K562 (cell line): ENCODE measurements around the gene CYB5B. TPM values are rescaled to one million over a fixed set of nuclear protein-coding genes. Genes with fewer than 3 reads are reported as not detected.
A peak's percentile ranks its signal among the peaks of the same experiment; 100 is the strongest.

Experiments used
- ADNP ChIP-seq: fragments of 200-800 bp; sonication (Bioruptor generic); IDR thresholded peaks from 2 replicates; pipeline ENCODE4 v1.6.1; 2016; ENCODE audit warnings: missing genetic modification characterization, missing compliant biosample characterization
- CBFA2T3 ChIP-seq: fragments of 450-650 bp; IDR thresholded peaks from 2 replicates; pipeline ENCODE4 v1.6.1; 2017
- EP300 ChIP-seq: IDR thresholded peaks from 2 replicates; pipeline ENCODE4 v1.6.1; 2012; ENCODE audit warnings: low read length, improper control_type of control experiment
- ERF ChIP-seq: fragments of 450-650 bp; formaldehyde crosslinking; IDR thresholded peaks from 2 replicates; pipeline ENCODE4 v1.4.0; 2020; ENCODE audit warnings: mild to moderate bottlenecking, mixed read lengths
- HDAC1 ChIP-seq, 2 experiments: fragments of 450-650 bp; IDR thresholded peaks; 2 replicates each; pipeline ENCODE4 v1.6.1; 2016 to 2017; ENCODE audit warnings: inconsistent platforms in 1 of 2, mild to moderate bottlenecking in 1 of 2, moderate library complexity in 1 of 2
- HNRNPK ChIP-seq: fragments of 200-400 bp; formaldehyde crosslinking; IDR thresholded peaks from one replicate; pipeline ENCODE4 v1.6.1; 2018; ENCODE audit warnings: mild to moderate bottlenecking, low read depth, low read length; ENCODE audit not compliant: poor library complexity, severe bottlenecking
- MCM2 ChIP-seq: fragments of 450-650 bp; IDR thresholded peaks from 2 replicates; pipeline ENCODE4 v1.6.1; 2017; ENCODE audit warnings: low read depth, mild to moderate bottlenecking
- PHTF2 ChIP-seq: fragments of 250-450 bp; sonication (Bioruptor Pico); IDR thresholded peaks from 2 replicates; pipeline ENCODE4 v1.5.0; 2021; ENCODE audit warnings: mild to moderate bottlenecking
- SMARCA5 ChIP-seq: fragments of 450-650 bp; IDR thresholded peaks from 2 replicates; pipeline ENCODE4 v1.6.1; 2016
- TEAD4 ChIP-seq, 2 experiments: sonication (generic) in 1 of 2; formaldehyde crosslinking in 1 of 2; IDR thresholded peaks; 2 replicates each; pipeline versions ENCODE4 v1.6.1 to v1.8.0; 2012 to 2022; ENCODE audit warnings: borderline replicate concordance in 1 of 2, inconsistent platforms in 1 of 2, low read length in 1 of 2, mild to moderate bottlenecking in 1 of 2, missing genetic modification reagents in 1 of 2
- polyA plus RNA-seq, 8 experiments: library from polyadenylated mRNA; depleted of rRNA in 4 of 8; stranded (reverse) in 5 of 8; unstranded in 3 of 8; fragments of >200 nt; fragmentation: Nextera tagmentation in 2 of 8; fragmentation: Illumina TruSeq in 1 of 8; extraction: Ambion mirVana in 2 of 8; extraction: Trizol in 1 of 8; gene quantifications; 2 replicates each; pipeline versions ENCODE4 v1.2.1 to v1.2.3, GENCODE V29; 2011 to 2014; ENCODE audit warnings: inconsistent platforms in 1 of 8, missing spikeins in 1 of 8
- total RNA-seq, 7 experiments: library from RNA; depleted of rRNA in 6 of 7; stranded (reverse); fragments of >200 nt in 6 of 7; fragmentation: Illumina TruSeq in 2 of 7; extraction: Trizol in 2 of 7; gene quantifications; 2 replicates each; pipeline versions ENCODE4 v1.2.1 to v1.2.3, GENCODE V29; 2011 to 2021; ENCODE audit warnings: low replicate concordance in 1 of 7
- TF ChIP-seq, protein P1 (sequence below), 3 experiments: IDR thresholded peaks in 2 of 3; conservative IDR thresholded peaks in 1 of 3; 2 replicates each; pipeline ENCODE4 v1.5.1; 2011 to 2012; ENCODE audit warnings: low read length in 3 of 3, mild to moderate bottlenecking in 3 of 3, control low read depth in 2 of 3, improper control_type of control experiment in 1 of 3, inconsistent platforms in 1 of 3, low read depth in 1 of 3, mixed read lengths in 1 of 3, moderate library complexity in 1 of 3; ENCODE audit not compliant: insufficient read depth in 2 of 3
- TF ChIP-seq, protein P2 (sequence below): fragments of 250-450 bp; sonication (Bioruptor Pico); IDR thresholded peaks from 2 replicates; pipeline ENCODE4 v1.9.0; 2021; ENCODE audit warnings: mild to moderate bottlenecking, inconsistent platforms
- TF ChIP-seq, protein P3 (sequence below), 2 experiments: fragments of 450-650 bp; IDR thresholded peaks; 2 replicates each; pipeline ENCODE4 v1.6.1; 2018; ENCODE audit warnings: mild to moderate bottlenecking in 2 of 2, low read depth in 1 of 2; ENCODE audit not compliant: partially characterized antibody in 2 of 2

The CYB5B gene
- total and polyA plus RNA-seq, 9 of the 15 experiments (the other 6 are each of a cell fraction or from before 2014, with no cell fraction given) = 29.9 to 274 (median 136) TPM

DNA sequence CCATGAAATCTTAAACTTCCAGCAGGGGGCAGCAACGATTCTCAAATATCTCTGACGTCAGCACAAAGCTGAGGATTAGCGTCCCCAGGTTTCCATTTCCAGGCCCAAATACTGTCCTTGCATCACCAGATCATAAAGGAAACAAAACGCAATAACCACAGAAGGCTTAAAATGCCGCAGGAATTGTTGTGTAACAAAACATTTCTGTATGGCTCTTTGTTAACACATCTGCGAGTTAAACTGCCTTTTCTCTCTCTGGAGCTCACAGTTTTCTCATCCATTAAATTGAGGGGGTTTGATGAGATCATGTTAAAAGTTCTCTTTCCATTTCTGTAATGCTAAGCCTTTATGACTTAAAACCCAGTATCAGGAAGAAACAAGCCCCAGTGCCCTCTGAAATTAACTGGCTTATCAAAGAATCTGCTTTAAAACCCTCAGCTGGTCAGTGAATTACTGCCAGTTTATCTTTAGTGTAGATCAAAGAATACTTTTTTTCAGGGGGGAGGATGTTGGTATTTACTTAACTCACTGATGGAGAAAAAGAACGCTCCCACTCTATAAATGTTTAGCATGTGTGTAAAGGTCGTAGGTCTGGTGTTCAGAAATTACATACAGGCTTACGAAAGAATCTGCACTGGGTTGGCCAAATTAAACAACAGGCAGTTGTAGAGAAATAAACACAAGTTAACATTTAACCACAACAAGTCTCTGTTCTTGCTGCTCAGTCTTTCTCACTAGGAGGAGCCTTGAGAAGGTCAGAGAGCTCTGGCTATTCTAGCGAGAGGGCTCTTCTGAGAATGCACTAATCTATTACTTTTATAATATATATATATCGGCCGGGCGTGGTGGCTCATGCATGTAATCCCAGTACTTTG, 28.0 kb upstream of the CYB5B start (continued):
- peak; percentile 26; the same call in 1 of the 2 replicates for TF ChIP-seq TEAD4 (IDR thresholded peaks at IDR 0.05; ENCODE audit: low read length)
- no peak for TF ChIP-seq TEAD4 (CRISPR knock-in tag; IDR thresholded peaks at IDR 0.05; ENCODE audit: borderline replicate concordance)
- TF ChIP-seq HNRNPK = no peak
- no peak for TF ChIP-seq PHTF2 (CRISPR knock-in tag)
- 0 out of 4 replicates have a peak, but pooled peaks of 1 of the 2 experiments have one; percentile 22 for TF ChIP-seq HDAC1 (IDR thresholded peaks at IDR 0.05)
- no peak for TF ChIP-seq EP300
- TF ChIP-seq, protein P1, sequence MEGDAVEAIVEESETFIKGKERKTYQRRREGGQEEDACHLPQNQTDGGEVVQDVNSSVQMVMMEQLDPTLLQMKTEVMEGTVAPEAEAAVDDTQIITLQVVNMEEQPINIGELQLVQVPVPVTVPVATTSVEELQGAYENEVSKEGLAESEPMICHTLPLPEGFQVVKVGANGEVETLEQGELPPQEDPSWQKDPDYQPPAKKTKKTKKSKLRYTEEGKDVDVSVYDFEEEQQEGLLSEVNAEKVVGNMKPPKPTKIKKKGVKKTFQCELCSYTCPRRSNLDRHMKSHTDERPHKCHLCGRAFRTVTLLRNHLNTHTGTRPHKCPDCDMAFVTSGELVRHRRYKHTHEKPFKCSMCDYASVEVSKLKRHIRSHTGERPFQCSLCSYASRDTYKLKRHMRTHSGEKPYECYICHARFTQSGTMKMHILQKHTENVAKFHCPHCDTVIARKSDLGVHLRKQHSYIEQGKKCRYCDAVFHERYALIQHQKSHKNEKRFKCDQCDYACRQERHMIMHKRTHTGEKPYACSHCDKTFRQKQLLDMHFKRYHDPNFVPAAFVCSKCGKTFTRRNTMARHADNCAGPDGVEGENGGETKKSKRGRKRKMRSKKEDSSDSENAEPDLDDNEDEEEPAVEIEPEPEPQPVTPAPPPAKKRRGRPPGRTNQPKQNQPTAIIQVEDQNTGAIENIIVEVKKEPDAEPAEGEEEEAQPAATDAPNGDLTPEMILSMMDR (IDR thresholded peaks at IDR 0.05 in 2 of 3, conservative IDR thresholded peaks at IDR 0.05 in 1 of 3; ENCODE audit: insufficient read depth in 2 of 3, low read depth in 1 of 3, low read length in 3 of 3) = peak; percentile 52 to 83 (median 68)
- TF ChIP-seq ADNP (tag) = no peak
- TF ChIP-seq, protein P2, sequence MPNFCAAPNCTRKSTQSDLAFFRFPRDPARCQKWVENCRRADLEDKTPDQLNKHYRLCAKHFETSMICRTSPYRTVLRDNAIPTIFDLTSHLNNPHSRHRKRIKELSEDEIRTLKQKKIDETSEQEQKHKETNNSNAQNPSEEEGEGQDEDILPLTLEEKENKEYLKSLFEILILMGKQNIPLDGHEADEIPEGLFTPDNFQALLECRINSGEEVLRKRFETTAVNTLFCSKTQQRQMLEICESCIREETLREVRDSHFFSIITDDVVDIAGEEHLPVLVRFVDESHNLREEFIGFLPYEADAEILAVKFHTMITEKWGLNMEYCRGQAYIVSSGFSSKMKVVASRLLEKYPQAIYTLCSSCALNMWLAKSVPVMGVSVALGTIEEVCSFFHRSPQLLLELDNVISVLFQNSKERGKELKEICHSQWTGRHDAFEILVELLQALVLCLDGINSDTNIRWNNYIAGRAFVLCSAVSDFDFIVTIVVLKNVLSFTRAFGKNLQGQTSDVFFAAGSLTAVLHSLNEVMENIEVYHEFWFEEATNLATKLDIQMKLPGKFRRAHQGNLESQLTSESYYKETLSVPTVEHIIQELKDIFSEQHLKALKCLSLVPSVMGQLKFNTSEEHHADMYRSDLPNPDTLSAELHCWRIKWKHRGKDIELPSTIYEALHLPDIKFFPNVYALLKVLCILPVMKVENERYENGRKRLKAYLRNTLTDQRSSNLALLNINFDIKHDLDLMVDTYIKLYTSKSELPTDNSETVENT (CRISPR knock-in tag) = no peak
- TF ChIP-seq CBFA2T3 = no peak
- TF ChIP-seq ERF (CRISPR knock-in tag) = no peak
- TF ChIP-seq SMARCA5 = no peak
- no peak for TF ChIP-seq MCM2
- TF ChIP-seq, protein P3, sequence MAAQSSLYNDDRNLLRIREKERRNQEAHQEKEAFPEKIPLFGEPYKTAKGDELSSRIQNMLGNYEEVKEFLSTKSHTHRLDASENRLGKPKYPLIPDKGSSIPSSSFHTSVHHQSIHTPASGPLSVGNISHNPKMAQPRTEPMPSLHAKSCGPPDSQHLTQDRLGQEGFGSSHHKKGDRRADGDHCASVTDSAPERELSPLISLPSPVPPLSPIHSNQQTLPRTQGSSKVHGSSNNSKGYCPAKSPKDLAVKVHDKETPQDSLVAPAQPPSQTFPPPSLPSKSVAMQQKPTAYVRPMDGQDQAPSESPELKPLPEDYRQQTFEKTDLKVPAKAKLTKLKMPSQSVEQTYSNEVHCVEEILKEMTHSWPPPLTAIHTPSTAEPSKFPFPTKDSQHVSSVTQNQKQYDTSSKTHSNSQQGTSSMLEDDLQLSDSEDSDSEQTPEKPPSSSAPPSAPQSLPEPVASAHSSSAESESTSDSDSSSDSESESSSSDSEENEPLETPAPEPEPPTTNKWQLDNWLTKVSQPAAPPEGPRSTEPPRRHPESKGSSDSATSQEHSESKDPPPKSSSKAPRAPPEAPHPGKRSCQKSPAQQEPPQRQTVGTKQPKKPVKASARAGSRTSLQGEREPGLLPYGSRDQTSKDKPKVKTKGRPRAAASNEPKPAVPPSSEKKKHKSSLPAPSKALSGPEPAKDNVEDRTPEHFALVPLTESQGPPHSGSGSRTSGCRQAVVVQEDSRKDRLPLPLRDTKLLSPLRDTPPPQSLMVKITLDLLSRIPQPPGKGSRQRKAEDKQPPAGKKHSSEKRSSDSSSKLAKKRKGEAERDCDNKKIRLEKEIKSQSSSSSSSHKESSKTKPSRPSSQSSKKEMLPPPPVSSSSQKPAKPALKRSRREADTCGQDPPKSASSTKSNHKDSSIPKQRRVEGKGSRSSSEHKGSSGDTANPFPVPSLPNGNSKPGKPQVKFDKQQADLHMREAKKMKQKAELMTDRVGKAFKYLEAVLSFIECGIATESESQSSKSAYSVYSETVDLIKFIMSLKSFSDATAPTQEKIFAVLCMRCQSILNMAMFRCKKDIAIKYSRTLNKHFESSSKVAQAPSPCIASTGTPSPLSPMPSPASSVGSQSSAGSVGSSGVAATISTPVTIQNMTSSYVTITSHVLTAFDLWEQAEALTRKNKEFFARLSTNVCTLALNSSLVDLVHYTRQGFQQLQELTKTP (IDR thresholded peaks at IDR 0.05; ENCODE audit: low read depth in 1 of 2, partially characterized antibody in 2 of 2) = peak in 1 of 2 experiments; percentile 37
